Vagina (tissue), 2 donors: ENCODE results near the gene TFDP2. TPM values are rescaled to one million over a fixed set of nuclear protein-coding genes. Genes with fewer than 3 reads are reported as not detected.

ENCODE experiments used
- DNase-seq, 2 donors: peaks; one replicate each; pipeline ENCODE4 v3.0.0-alpha.2; 2017; ENCODE audit errors: extremely low spot score in 2 of 2
- H3K27ac ChIP-seq: fragments of 200-600 bp; sonication (generic); one replicate; pipeline ENCODE4 v1.5.1; 2019
- H3K27me3 ChIP-seq: fragments of 200-600 bp; sonication (generic); one replicate; pipeline ENCODE4 v1.5.1; 2019
- H3K36me3 ChIP-seq, 2 donors: fragments of 200-600 bp; sonication (generic); one replicate each; pipeline ENCODE4 v1.5.1; 2017 to 2019
- H3K4me1 ChIP-seq: fragments of 200-600 bp; sonication (generic); one replicate; pipeline ENCODE4 v1.5.1; 2019
- H3K4me3 ChIP-seq, 2 donors: fragments of 200-600 bp; sonication (generic); 1 replicate in 1 of 2; 2 replicates in 1 of 2; pipeline ENCODE4 v1.5.1; 2016 to 2019
- H3K9me3 ChIP-seq: fragments of 200-600 bp; sonication (generic); one replicate; pipeline ENCODE4 v1.5.1; 2019
- POLR2A ChIP-seq, 2 donors: fragments of 450-650 bp; IDR thresholded peaks; one replicate each; pipeline ENCODE4 v1.6.1; 2017; ENCODE audit warnings: antibody characterized with exemption in 2 of 2, mild to moderate bottlenecking in 2 of 2, moderate library complexity in 2 of 2
- POLR2AphosphoS5 ChIP-seq, 2 donors: sonication (generic); formaldehyde crosslinking; IDR thresholded peaks; one replicate each; pipeline ENCODE4 v1.9.0; 2017; ENCODE audit warnings: antibody characterized with exemption in 2 of 2, mild to moderate bottlenecking in 2 of 2, low read depth in 1 of 2; ENCODE audit not compliant: insufficient read depth in 1 of 2
- intact Hi-C: fragments of 100-400 bp; cut with DNase I; formaldehyde crosslinking; loops from one replicate; pipeline ENCODE4 v1.15.1; 2023
- total RNA-seq: library from RNA; depleted of rRNA; stranded (reverse); fragments of >200 nt; gene quantifications from one replicate; pipeline ENCODE4 v1.2.3, GENCODE V29; 2016
- TF ChIP-seq, protein P1 (sequence below), 3 experiments: fragments of 450-650 bp in 2 of 3; fragments of 200-600 bp in 1 of 3; sonication (generic) in 1 of 3; IDR thresholded peaks; one replicate each; pipeline ENCODE4 v1.5.1; 2017 to 2019; ENCODE audit warnings: antibody characterized with exemption in 3 of 3, mild to moderate bottlenecking in 2 of 3, moderate library complexity in 2 of 3

The TFDP2 gene
- total RNA-seq, 1 donor from 2014 or later = 24.8 TPM

DNA sequence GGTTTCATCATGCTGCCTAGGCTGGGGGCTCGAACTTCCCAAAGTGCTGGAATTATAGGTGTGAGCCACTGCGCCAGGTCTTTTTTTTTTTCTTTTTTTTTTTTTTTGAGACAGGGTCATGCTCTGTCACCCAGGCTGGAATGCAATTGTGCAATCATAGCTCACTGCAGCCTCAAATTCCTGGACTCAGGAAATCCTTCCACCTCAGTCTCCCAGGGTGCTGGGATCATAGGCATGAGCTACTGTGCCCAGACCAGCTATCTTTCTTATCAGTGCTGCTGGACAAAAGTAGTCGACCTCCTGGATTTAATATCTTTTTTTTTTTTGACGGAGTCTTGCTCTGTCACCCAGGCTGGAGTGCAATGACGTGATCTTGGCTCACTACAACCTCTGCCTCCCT lies 60.8 kb downstream of the TFDP2 start:
- no peak for DNase-seq
- no peaks in the 10 kb centered on the region for H3K27me3 ChIP-seq
- intact Hi-C loops = no loop called here
- H3K4me3 ChIP-seq = no peak overlapping the region
- H3K27ac ChIP-seq = no peak overlapping the region
- no peaks in the 10 kb centered on the region for H3K36me3 ChIP-seq
- TF ChIP-seq, protein P1, sequence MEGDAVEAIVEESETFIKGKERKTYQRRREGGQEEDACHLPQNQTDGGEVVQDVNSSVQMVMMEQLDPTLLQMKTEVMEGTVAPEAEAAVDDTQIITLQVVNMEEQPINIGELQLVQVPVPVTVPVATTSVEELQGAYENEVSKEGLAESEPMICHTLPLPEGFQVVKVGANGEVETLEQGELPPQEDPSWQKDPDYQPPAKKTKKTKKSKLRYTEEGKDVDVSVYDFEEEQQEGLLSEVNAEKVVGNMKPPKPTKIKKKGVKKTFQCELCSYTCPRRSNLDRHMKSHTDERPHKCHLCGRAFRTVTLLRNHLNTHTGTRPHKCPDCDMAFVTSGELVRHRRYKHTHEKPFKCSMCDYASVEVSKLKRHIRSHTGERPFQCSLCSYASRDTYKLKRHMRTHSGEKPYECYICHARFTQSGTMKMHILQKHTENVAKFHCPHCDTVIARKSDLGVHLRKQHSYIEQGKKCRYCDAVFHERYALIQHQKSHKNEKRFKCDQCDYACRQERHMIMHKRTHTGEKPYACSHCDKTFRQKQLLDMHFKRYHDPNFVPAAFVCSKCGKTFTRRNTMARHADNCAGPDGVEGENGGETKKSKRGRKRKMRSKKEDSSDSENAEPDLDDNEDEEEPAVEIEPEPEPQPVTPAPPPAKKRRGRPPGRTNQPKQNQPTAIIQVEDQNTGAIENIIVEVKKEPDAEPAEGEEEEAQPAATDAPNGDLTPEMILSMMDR (IDR thresholded peaks at IDR 0.05) = no peak
- no peak for TF ChIP-seq POLR2AphosphoS5 (IDR thresholded peaks at IDR 0.05; ENCODE audit: insufficient read depth in 1 of 2, low read depth in 1 of 2)
- TF ChIP-seq POLR2A (IDR thresholded peaks at IDR 0.05) = no peak
- peaks cover 2% of the 10 kb centered on the region for H3K9me3 ChIP-seq
- H3K4me1 ChIP-seq = no peaks in the 10 kb centered on the region

DNA sequence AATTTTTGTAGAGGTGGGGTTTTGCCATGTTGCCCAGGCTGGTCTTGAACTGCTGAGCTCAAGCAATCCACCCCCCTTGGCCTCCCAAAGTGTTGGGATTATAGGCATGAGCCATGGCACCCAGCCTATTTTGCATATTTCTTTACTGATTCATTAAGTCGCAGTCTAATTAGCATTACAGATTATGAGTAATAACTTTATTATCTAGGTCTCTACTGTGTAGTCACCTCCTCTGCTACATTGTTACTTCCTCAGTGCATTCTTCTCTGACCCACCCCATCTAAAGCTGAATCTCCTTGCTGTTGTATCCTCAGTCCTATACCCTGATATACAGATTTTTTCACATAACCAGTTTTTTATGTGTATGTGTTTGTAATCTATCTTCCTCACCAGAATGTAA lies 61.7 kb downstream of the TFDP2 start:
- Histone ChIP-seq H3K9me3 (peaks cover 2% of the 10 kb centered on the region), H3K27me3 (no peaks in the 10 kb centered on the region), H3K27ac (no peak overlapping the region), H3K4me3 (no peak overlapping the region), H3K4me1 (no peaks in the 10 kb centered on the region), H3K36me3 (no peaks in the 10 kb centered on the region)
- intact Hi-C loops = no loop called here
- DNase-seq = no peak
- TF ChIP-seq POLR2AphosphoS5 (IDR thresholded peaks at IDR 0.05; ENCODE audit: insufficient read depth in 1 of 2, low read depth in 1 of 2) (no peak), POLR2A (IDR thresholded peaks at IDR 0.05) (no peak)
- TF ChIP-seq, protein P1 (IDR thresholded peaks at IDR 0.05) = no peak

DNA sequence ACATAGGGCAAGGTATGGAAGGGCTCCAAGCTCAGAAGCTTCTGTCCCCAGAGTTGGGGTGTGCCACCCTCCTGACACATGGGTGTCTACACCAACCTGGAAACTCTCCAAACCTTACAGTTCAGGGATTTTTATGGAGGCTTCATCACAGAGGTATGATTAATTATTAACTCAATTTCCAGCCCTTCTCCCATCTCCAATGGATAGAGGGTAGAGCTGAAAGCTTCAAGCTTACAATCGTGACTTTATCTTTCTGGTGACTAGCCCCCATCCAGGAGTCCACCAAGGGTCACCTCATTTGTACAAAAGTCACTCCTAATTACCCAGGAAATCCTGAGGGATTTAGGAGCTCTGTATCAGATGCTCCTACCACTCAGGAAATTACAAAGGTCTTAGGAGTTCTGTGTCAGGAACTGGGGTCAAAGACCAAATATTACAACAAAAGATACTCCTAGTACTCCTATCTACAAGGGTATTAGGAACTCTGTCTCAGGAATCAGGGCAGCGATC lies 62.7 kb downstream of the TFDP2 start:
- no peaks in the 10 kb centered on the region for H3K27me3 ChIP-seq
- H3K4me3 ChIP-seq = no peak overlapping the region
- peaks cover 2% of the 10 kb centered on the region for H3K9me3 ChIP-seq
- no peaks in the 10 kb centered on the region for H3K4me1 ChIP-seq
- intact Hi-C loops = no loop called here
- TF ChIP-seq POLR2A (IDR thresholded peaks at IDR 0.05) (no peak), POLR2AphosphoS5 (IDR thresholded peaks at IDR 0.05; ENCODE audit: insufficient read depth in 1 of 2, low read depth in 1 of 2) (no peak)
- TF ChIP-seq, protein P1 (IDR thresholded peaks at IDR 0.05) = no peak
- no peaks in the 10 kb centered on the region for H3K36me3 ChIP-seq
- H3K27ac ChIP-seq = no peak overlapping the region
- no peak for DNase-seq

DNA sequence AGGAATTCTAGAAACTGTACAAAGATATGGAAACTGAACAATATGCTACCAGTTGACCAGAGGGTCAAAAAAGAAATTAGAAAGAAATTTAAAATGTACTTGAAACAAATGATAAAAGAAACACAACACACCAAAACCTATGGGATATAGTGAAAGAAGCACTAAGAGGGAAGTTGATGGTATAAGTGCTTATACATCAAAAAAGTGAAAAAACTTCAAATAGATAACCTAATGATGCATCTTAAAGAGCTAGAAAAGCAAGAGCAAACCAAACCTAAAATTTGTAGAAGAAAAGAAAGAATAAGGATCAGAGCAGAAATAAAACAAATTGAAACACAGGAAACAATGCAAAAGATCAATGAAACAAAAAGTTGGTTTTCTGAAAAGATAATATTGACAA lies 68.2 kb downstream of the TFDP2 start:
- Histone ChIP-seq H3K4me1 (no peaks in the 10 kb centered on the region), H3K27me3 (no peaks in the 10 kb centered on the region), H3K27ac (no peak overlapping the region), H3K36me3 (no peaks in the 10 kb centered on the region), H3K4me3 (no peak overlapping the region), H3K9me3 (peaks cover 2% of the 10 kb centered on the region)
- DNase-seq = no peak
- intact Hi-C loops = no loop called here
- TF ChIP-seq, protein P1 (IDR thresholded peaks at IDR 0.05) = no peak
- no peak for TF ChIP-seq POLR2AphosphoS5 (IDR thresholded peaks at IDR 0.05; ENCODE audit: insufficient read depth in 1 of 2, low read depth in 1 of 2)
- TF ChIP-seq POLR2A (IDR thresholded peaks at IDR 0.05) = no peak

DNA sequence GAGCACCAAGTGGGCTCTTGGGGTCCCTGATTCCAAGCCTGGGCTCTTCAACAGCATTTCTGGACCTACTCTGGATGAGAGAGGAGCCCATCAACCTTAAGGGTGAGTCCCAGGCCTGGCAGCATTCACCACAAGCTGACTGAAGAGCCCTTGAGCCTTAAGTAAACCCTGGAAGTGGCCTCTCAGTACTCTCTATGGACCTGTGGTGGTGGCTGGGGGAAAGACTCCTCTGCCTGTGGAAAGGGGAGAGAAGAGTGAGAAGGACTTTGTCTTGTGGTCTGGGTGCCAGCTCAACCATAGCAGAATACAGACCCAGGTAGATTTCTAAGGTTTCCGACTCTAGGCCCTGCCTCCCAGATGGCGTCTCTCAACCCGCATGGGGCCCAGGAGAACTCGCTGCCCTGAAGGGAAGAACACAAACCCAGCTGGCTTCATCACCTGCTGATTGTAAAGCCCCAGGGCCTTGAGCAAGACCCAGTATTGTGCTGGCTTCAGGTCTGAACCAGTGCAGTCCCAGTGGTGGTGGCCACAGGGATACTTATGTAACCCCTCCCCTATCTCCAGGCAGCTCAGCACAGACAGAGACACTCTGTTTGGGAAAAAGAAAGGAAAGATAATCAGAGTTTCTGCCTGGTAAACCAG lies 71.4 kb downstream of the TFDP2 start:
- Histone ChIP-seq H3K9me3 (no peaks in the 10 kb centered on the region), H3K27me3 (no peaks in the 10 kb centered on the region), H3K4me3 (no peak overlapping the region), H3K36me3 (no peaks in the 10 kb centered on the region), H3K4me1 (no peaks in the 10 kb centered on the region), H3K27ac (no peak overlapping the region)
- intact Hi-C loops = no loop called here
- DNase-seq = no peak
- TF ChIP-seq, protein P1 (IDR thresholded peaks at IDR 0.05) = no peak
- TF ChIP-seq POLR2AphosphoS5 (IDR thresholded peaks at IDR 0.05; ENCODE audit: insufficient read depth in 1 of 2, low read depth in 1 of 2) (no peak), POLR2A (IDR thresholded peaks at IDR 0.05) (no peak)
